Loucy (cell line): Measurements from ENCODE around the gene C1orf226.
A peak's percentile ranks its signal among the peaks of the same experiment; 100 is the strongest.

Source experiments
- H2AFZ ChIP-seq: fragments of 200-600 bp; sonication (generic); 2 replicates; pipeline ENCODE4 v1.6.0; 2016; ENCODE audit warnings: antibody characterized with exemption, mild to moderate bottlenecking, low read length, moderate library complexity
- H3F3A ChIP-seq: fragments of 200-600 bp; 2 replicates; pipeline ENCODE4 v1.6.0; 2016; ENCODE audit warnings: antibody characterized with exemption, low read depth, mild to moderate bottlenecking
- H3K27me3 ChIP-seq: fragments of 200-600 bp; sonication (generic); 2 replicates; pipeline ENCODE4 v1.6.1; 2014; ENCODE audit warnings: low read length, mild to moderate bottlenecking; ENCODE audit not compliant: insufficient read depth, poor library complexity, severe bottlenecking
- H3K36me3 ChIP-seq: fragments of 200-600 bp; sonication (generic); 2 replicates; pipeline ENCODE4 v1.6.1; 2016; ENCODE audit warnings: low read length; ENCODE audit not compliant: insufficient read depth
- H3K4me1 ChIP-seq: fragments of 200-600 bp; sonication (generic); 2 replicates; pipeline ENCODE4 v1.5.1; 2014; ENCODE audit warnings: low read length, mild to moderate bottlenecking; ENCODE audit not compliant: insufficient read depth, poor library complexity, severe bottlenecking
- H3K4me2 ChIP-seq: fragments of 200-600 bp; sonication (generic); 2 replicates; pipeline ENCODE4 v1.6.0; 2014; ENCODE audit warnings: antibody characterized with exemption, low read length, low read depth, mild to moderate bottlenecking; ENCODE audit not compliant: poor library complexity, severe bottlenecking
- H3K4me3 ChIP-seq: fragments of 200-600 bp; sonication (generic); 2 replicates; pipeline ENCODE4 v1.5.1; 2014; ENCODE audit warnings: low read length, mild to moderate bottlenecking, mixed read lengths; ENCODE audit not compliant: poor library complexity, severe bottlenecking
- H3K79me2 ChIP-seq: fragments of 200-600 bp; sonication (generic); 2 replicates; pipeline ENCODE4 v1.6.1; 2014; ENCODE audit warnings: low read length; ENCODE audit not compliant: insufficient read depth
- H3K9ac ChIP-seq: fragments of 200-600 bp; sonication (generic); 2 replicates; pipeline ENCODE4 v1.6.0; 2014; ENCODE audit warnings: mild to moderate bottlenecking, low read depth, low read length, moderate library complexity; ENCODE audit not compliant: poor library complexity, severe bottlenecking
- H3K9me2 ChIP-seq: fragments of 200-600 bp; sonication (generic); replicated peaks from 2 replicates; pipeline ENCODE4 v1.6.1; 2016; ENCODE audit warnings: low read depth, low read length, mixed read lengths
- H3K9me3 ChIP-seq: fragments of 200-600 bp; sonication (generic); 2 replicates; pipeline ENCODE4 v1.6.1; 2014; ENCODE audit warnings: mild to moderate bottlenecking, antibody characterized with exemption, low read length, low read depth; ENCODE audit not compliant: insufficient read depth
- H4K20me1 ChIP-seq: fragments of 200-600 bp; sonication (generic); 2 replicates; pipeline ENCODE4 v1.6.0; 2014; ENCODE audit warnings: antibody characterized with exemption, low read length, mild to moderate bottlenecking; ENCODE audit not compliant: insufficient read depth, poor library complexity, severe bottlenecking
- CTCF ChIP-seq: fragments of 200-600 bp; sonication (generic); conservative IDR thresholded peaks from 2 replicates; pipeline ENCODE4 v1.5.1; 2014; ENCODE audit warnings: mild to moderate bottlenecking, antibody characterized with exemption, low read length
- EZH2phosphoT487 ChIP-seq: fragments of 200-600 bp; IDR thresholded peaks from 2 replicates; pipeline ENCODE4 v1.6.1; 2018; ENCODE audit warnings: antibody characterized with exemption, mild to moderate bottlenecking, moderate library complexity, borderline replicate concordance

Gene C1orf226

GRCh38 chr1:162420120-162420519 lies 38.6 kb downstream of the C1orf226 start:
- no peaks in the 10 kb centered on the region for H3K9me3 ChIP-seq
- no peaks in the 10 kb centered on the region for H3F3A ChIP-seq
- H2AFZ ChIP-seq = no peak overlapping the region
- H4K20me1 ChIP-seq = no peaks in the 10 kb centered on the region
- no peaks in the 10 kb centered on the region for H3K79me2 ChIP-seq
- H3K9me2 ChIP-seq = no peaks in the 10 kb centered on the region
- H3K4me1 ChIP-seq = peaks cover 7% of the 10 kb centered on the region
- no peak overlapping the region for H3K4me2 ChIP-seq
- no peaks in the 10 kb centered on the region for H3K27me3 ChIP-seq
- H3K36me3 ChIP-seq = no peaks in the 10 kb centered on the region
- TF ChIP-seq EZH2phosphoT487 (no peak), CTCF (no peak)
- H3K4me3 ChIP-seq = no peak overlapping the region
- H3K9ac ChIP-seq = no peak overlapping the region

- H3K36me3 ChIP-seq = no peaks in the 10 kb centered on the region
- no peak overlapping the region for H3K9ac ChIP-seq
- peak overlapping the region; percentile 71; the same call in 1 of the 2 replicates for H2AFZ ChIP-seq
- H3K4me1 ChIP-seq = peaks cover 7% of the 10 kb centered on the region
- H3K4me3 ChIP-seq = no peak overlapping the region
- no peaks in the 10 kb centered on the region for H3F3A ChIP-seq
- TF ChIP-seq CTCF = no peak
- TF ChIP-seq EZH2phosphoT487 = no peak
- H3K9me2 ChIP-seq = no peaks in the 10 kb centered on the region
- H4K20me1 ChIP-seq = no peaks in the 10 kb centered on the region
- H3K9me3 ChIP-seq = no peaks in the 10 kb centered on the region
- H3K27me3 ChIP-seq = no peaks in the 10 kb centered on the region
- no peaks in the 10 kb centered on the region for H3K79me2 ChIP-seq
- peak overlapping the region; percentile 35 for H3K4me2 ChIP-seq
Observed at GRCh38 chr1:162421258-162422164, 40.0 kb downstream of the C1orf226 start.

DNA sequence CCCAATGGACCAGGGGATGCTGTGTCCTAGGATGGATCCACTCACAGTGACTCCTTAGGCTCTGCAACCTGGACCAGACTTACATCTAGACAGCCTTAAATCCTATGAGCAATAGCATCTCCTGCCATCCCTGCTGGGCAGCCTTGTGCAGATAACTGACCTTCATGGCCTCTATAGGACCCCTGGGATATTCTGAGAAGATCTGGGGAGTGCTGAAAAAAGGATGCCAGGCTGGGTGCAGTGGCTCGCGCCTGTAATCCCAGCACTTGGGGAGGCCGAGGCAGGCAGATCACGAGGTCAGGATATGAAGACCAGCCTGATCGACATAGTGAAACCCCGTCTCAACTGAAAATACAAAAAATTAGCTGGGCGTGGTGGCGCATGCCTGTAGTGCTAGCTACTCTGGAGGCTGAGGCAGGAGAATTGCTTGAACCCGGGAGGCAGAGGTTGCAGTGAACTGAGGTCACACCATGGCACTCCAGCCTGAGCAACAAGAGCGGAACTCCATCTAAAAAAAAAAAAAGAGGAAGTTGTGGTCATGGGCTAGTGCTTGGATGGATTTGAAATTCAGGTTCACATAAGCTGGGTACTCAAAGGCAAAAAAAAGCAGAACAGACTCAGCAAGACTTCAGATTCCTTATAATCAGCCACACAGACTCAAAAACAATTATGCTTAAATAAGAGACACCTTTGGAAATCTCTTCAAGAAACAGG lies 41.3 kb downstream of the C1orf226 start:
- no peaks in the 10 kb centered on the region for H3F3A ChIP-seq
- TF ChIP-seq EZH2phosphoT487 = no peak
- no peak for TF ChIP-seq CTCF
- no peaks in the 10 kb centered on the region for H3K36me3 ChIP-seq
- no peak overlapping the region for H2AFZ ChIP-seq
- no peaks in the 10 kb centered on the region for H3K9me3 ChIP-seq
- no peaks in the 10 kb centered on the region for H4K20me1 ChIP-seq
- H3K4me2 ChIP-seq = no peak overlapping the region
- H3K4me1 ChIP-seq = peaks cover 7% of the 10 kb centered on the region
- H3K9me2 ChIP-seq = no peaks in the 10 kb centered on the region
- H3K4me3 ChIP-seq = no peak overlapping the region
- no peaks in the 10 kb centered on the region for H3K79me2 ChIP-seq
- no peak overlapping the region for H3K9ac ChIP-seq
- H3K27me3 ChIP-seq = no peaks in the 10 kb centered on the region
